Fibroblast of lung (primary cell): Measurements from ENCODE around the gene CTBP2.

Experiments
- EZH2 ChIP-seq: IDR thresholded peaks from 2 replicates; pipeline ENCODE4 v1.5.1; 2012; ENCODE audit warnings: low read length, control low read depth, mild to moderate bottlenecking; ENCODE audit errors: missing control alignments
- TF ChIP-seq, protein P1 (sequence below), 2 donors: IDR thresholded peaks in 1 of 2; conservative IDR thresholded peaks in 1 of 2; 1 replicate in 1 of 2; 2 replicates in 1 of 2; pipeline ENCODE4 v1.5.1; 2011 to 2012; ENCODE audit warnings: low read length in 2 of 2, control low read depth in 1 of 2, inconsistent platforms in 1 of 2, low read depth in 1 of 2, mild to moderate bottlenecking in 1 of 2

- TF ChIP-seq, protein P1, sequence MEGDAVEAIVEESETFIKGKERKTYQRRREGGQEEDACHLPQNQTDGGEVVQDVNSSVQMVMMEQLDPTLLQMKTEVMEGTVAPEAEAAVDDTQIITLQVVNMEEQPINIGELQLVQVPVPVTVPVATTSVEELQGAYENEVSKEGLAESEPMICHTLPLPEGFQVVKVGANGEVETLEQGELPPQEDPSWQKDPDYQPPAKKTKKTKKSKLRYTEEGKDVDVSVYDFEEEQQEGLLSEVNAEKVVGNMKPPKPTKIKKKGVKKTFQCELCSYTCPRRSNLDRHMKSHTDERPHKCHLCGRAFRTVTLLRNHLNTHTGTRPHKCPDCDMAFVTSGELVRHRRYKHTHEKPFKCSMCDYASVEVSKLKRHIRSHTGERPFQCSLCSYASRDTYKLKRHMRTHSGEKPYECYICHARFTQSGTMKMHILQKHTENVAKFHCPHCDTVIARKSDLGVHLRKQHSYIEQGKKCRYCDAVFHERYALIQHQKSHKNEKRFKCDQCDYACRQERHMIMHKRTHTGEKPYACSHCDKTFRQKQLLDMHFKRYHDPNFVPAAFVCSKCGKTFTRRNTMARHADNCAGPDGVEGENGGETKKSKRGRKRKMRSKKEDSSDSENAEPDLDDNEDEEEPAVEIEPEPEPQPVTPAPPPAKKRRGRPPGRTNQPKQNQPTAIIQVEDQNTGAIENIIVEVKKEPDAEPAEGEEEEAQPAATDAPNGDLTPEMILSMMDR (conservative IDR thresholded peaks at IDR 0.05 in 1 of 2, IDR thresholded peaks at IDR 0.05 in 1 of 2; ENCODE audit: low read depth in 1 of 2, low read length in 2 of 2): no peak
- TF ChIP-seq EZH2: no peak
Observed at GRCh38 chr10:125076121-125076825, 84.1 kb downstream of the CTBP2 start.
